Stimulated activated CD8-positive, alpha-beta memory T cell treated with anti-CD3 and anti-CD28 coated beads, Interleukin-4, amount 100 ng/mL, for 24 hours (primary cell): ENCODE results near the gene PCYOX1L.

Source experiments
- DNase-seq: peaks from one replicate; pipeline ENCODE4 v3.0.0-alpha.2; 2020; ENCODE audit warnings: low read depth

Gene PCYOX1L

DNA sequence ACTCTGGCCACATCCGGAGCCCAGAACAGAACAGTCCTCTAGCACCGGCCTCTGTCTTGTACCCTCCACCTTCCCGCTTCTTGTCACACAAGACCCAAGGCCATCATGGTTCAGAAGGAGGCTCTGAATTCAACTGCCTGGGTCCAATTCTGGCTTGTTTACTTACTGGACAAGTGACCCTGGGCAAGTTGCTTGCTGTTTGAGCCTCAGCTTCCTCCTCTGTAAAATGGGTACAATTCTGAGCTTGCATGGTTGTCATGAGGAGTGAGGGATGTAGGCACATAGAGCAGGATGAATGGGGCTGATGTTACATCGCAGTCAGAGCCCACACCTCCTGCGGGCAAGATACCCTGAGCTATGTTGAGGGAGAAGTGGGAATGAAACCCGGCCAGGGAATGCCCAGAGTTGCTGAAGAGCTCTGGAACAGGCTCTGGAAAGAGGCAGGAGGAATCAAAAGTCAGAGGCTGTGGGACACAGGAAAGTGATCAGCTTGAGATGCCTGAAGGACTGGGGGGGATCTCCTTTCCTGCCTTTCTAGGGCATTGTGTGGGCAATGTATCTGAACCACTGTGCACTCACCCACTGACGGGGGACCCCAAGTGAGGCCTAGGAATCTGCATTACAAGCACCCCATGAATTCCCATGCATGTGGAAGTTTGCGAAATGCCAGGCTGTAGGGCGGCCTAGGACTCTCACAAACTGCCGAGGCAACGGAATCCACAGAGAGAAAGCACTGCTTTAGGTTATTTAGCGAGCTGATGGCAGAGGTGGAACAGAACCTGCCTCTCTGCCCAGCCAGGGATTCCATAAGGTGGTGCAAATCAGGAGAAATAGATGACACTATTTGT is 50.6 kb downstream of the PCYOX1L start:
- no peak for DNase-seq

DNA sequence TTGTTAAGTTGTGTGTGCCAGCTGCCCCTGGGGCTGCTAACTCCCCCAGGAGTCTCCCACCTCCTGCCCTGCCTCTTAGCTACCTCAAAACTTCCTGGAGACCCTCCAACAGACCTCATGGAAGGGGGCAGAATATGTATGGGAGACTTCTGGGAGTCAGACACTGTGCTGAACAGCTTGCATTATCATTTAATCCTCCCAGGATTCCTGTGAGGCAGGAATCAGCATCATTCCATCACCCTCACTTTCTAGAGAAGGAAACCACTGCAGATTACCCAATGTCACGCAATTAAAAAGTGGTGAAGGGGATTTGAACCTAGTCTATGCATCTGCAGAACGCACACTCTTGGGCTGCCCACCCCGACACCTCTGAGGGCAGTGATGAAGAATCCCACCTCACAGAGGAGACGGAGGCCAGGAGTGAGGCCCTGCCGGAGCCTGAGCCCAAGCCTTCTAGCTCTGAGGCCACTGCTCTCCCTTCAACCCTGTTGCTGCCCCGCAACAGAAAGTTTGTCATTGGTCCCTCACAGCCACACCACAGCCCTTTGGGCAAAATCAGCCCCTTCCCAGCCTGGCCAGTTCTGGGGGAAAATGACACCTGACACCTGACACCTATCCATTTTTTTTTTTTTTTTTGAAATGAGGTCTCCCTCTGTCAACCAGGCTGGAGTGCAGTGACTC is 51.6 kb downstream of the PCYOX1L start:
- DNase-seq = no peak

DNA sequence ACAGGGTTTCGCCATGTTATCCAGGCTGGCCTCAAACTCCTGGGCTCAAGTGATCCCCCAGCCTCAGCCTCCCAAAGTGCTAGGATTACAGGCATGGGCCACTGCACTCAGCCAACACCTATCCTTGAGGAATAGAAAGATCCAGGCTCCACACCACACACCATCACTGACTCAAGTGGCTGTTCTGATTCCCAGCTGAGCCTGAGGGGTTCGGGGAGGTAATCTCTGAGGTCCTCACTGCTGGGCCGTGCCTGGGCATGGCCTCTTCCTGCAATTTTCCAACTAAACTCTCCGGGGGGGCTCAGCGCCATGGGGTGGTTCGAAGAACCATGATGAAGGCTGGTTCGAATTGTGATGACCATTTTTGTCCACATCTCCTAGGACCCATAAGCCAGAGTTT is 52.2 kb downstream of the PCYOX1L start:
- no peak for DNase-seq

DNA sequence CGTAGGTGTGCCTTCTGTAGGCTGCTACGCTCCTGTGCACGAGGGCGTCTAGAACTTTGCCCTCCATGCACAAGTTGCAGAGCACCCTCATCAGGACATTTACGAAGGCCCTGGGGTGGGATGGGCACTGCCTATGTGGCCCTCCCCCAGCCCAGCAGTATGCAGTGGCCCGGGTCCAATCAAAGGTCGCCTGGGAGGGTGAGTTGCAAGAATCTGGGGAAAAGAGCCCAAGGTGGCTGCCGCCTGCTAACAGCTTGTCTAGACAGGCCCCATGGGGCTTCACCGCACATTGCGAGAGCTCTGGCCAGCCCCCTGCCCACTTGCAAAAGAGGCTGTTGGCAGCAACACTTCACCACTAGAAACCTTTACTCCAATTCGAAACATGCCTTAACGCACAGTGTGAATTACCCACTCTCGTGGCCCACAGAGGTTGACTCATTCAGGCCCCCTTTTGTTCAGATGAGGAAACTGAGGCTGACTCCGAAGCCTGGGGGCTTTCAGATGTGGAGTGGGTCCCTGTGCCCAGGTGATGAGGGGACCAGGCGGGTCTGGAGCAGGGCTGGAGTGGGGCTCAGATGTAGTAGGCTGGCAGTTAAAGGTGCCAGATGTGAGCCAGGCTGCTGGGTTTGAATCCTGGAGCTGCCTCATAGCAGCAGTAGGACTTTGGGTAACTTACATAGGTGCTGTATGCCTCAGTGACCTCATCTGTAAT is 53.0 kb downstream of the PCYOX1L start:
- no peak for DNase-seq

DNA sequence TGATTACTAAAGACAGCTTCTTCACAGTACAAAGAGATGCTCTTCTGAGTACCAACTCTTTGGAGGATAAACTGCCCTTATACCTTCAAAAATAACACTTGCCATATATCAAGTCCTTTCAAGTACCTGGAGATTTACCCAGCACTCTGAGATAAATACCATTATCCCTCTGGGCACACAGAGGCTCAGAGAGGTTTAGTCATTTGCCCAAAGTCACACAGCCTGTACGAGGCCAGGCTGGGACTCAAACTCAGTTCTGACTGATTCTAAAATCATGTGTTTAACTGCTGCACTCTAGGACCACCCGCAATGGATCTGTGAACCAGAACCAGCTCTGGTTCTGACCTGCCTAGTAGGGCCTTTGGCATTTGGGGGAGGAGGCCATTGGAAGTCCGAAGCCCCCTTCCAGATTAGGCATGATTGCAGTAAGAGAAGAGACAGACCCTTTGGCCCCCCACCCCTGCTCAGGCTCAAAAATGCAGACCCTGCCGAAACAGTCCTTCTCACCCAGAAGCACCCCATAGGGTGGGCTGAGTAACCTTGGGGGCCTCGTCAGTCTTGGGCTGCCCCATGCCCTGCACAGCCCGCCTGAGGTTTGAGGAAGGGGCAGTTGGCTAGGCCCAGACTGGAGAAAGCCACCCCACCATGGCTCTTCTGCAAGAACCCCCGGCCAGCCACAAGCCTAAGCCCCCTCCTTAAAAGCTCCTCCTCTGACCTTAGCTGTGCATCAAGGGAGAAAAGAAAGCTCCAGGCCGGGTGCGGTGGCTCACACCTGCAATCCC is 54.1 kb downstream of the PCYOX1L start:
- no peak for DNase-seq

DNA sequence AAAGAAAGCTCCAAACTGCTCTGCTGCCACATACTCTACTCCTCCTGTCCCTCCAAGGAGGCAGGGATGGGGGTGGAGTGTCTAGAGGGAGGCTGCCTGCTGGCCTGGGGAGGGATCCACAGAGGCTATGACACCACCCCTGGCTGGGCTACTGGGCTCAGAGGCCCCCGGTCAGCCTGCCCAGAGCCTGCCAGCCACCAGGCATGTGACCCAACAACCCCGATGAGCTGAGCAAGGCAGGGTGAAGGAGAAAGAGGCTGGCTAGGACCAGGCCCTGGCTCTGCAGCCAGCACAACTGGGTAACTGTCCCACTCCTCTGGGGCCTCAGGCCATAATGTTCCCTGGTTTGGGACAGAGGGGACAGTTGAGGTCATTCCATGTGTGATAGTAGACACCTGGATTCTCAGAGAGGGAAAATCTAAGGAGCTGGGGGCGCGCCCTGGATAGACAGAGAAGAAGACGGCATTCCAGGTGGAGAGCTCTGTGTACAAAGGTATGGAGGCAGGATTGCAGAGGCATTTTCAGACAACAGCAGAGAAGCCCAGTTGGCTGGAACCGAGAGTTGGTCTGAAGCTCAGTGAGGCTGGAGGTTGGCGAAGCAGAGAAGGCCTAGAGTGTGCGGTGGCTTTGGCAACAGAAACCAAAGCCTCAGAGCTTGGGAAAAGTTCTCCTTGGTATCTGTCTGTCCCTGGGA is 55.1 kb downstream of the PCYOX1L start:
- DNase-seq = no peak

DNA sequence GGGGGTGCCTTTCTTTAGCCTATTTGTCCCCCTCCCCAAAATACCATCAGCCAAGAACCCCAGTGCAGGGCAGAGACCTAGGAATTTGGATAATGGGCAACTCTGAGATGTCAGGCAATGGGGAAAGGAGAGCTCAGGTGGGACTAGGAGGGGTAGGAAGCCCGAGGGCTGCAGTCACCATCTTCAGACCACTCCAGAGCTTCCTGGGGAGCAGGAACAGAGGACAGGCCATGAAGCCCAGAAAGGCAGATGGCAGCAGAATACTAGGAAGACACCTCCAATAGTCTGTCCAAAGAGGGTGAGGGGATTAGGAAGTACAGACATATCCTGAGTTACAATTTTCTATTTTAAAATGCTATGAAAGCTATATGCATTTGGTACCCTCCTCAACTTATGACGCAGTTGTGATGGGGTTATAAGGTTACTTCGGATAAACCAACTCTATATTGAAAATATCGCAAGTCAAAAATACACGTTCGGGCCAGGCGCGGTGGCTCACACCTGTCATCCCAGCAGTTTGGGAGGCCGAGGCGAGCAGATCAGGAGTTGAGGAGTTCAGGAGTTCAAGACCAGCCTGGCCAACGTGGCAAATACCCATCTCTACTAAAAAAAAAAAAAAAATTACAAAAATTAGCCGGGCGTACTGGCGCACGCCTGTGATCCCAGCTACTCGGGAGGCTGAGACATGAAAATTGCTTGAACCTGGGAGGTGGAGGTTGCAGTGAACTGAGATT is 55.8 kb downstream of the PCYOX1L start:
- no peak for DNase-seq

DNA sequence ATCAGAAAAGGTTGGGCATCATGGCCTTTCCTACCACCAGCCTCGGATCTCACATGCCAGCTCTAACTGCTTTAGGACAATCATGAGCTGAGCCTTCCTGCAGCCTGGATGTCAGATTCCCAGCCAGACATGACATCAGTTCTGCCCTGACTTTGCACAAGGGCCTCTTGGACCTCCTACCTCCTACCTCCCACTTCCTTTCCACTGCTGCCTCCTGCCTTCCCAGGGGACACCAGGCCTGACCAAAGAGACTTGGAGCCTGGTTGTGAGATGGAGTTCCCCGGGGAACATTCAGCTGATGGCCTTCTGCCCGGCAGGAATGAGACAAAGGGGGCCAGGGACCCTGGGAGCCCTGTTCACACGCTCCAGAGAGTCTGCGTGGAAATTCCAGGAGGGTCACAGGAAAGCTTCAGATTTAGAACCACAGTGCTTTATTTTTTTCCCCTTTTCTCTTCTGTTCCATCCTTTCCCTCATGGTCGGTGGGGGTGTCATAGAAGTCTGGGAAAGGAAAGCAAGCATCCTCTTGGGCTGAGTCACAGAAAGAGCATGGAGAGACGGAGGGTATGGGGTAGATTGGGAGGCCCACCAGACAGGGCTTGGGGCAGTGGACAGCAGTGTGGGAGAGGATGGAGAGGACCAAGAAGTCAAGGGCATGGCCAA is 56.7 kb downstream of the PCYOX1L start:
- DNase-seq = no peak

DNA sequence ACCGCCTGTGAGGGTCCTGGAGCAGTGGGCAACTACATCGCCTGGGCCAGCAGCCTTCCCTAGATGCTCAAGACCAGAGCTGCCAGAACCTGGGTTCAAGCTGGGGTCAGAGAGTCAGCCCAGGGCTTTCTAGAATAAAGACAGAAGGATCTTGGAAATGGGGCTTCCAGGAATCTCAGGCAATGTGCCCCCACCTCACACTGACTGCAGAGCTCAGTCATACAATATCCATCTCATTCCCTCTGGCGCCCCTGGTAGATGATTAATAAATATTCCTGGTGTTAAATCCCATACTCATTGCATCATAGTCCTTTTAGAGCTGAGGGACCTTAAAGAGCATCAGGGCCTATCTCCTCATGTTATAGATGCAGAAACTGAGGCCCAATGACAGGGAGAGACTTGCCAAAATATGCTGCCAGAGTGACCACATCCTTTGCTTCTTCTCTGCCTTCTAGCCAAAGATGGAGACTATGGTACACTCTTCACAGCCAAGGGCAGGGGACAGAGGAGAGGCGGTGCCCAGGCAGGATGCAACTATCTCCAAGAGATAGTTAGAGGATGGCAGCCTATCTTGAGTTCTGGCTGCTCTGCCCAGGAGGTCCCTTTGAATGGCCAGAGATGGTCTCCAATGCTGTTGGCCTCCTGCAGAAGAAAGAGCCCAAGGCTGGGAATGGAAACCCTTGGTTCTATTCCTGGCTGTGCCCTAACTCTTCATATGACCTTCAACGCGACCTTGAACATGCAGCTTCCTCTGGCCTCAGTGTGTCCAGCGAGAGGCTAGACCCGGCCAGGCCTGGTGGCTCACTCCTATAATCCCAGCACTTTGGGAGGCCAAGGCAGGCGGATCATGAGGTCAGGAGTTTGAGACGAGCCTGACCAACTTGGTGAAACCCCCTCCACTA is 57.5 kb downstream of the PCYOX1L start:
- no peak for DNase-seq

DNA sequence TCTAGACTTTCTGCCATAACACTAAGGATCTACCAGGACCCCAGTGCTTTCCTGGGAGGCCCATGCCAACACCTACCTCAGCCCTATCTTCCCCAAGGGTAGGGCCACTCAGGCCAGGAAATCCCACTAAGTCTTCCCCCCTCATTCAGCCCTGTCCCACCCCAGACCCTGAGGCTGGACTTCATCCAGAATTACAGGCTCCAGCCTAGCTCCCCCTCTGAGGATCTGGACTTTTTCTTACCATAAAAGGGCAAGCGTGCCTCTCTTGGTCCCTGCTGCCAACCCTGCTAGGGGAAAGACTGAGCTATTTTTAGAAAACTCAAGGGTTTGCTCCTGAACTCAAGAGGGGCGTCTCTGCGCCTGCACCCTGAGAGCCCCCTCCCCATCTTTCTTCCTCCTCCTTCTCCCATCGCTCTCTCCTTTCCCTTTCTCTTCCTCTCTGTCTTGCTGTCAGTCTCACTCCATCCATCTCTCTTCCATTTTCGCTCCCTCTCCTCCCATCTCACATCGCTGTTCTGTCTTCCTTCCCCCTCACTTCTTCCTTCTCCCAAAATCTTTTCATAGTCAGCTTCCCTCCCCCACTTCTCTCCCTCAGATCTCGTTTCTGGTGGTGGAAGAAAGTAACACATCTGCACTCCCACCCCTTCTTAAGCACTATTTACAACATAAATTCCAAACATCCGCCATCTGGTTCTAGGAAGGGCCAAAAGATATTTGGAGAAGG is 59.3 kb downstream of the PCYOX1L start:
- DNase-seq = no peak

DNA sequence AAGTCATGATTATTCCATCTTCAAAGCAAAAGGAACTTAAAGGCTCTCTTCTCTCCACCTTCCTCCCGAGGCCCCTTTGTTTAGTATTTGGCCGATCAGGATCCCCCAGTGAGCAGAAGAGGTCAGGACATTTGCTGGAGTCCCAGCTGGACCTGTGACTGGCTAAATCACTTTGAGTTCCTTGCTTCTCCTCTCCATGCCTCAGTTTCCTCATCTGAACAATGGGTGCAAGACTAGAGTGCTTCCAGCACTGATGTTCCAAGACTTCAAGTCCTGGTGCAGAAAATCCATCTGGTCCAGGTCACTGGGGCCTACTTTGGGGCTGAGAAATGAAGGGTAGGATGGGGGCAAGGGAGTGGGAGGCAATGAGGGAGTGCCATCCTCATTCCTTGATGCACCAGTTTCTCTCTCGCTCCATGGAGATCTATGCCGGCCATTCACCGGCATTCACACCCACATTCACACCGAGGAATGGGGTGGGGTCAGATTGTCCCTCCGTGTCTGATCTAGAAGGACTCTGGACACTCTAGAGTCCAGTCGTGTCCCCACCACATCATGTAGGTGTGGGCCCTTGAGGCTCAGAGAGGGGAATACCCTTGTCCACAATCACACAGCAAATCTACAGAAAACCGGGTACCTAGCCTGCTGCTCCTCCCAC is 60.0 kb downstream of the PCYOX1L start:
- DNase-seq = no peak

DNA sequence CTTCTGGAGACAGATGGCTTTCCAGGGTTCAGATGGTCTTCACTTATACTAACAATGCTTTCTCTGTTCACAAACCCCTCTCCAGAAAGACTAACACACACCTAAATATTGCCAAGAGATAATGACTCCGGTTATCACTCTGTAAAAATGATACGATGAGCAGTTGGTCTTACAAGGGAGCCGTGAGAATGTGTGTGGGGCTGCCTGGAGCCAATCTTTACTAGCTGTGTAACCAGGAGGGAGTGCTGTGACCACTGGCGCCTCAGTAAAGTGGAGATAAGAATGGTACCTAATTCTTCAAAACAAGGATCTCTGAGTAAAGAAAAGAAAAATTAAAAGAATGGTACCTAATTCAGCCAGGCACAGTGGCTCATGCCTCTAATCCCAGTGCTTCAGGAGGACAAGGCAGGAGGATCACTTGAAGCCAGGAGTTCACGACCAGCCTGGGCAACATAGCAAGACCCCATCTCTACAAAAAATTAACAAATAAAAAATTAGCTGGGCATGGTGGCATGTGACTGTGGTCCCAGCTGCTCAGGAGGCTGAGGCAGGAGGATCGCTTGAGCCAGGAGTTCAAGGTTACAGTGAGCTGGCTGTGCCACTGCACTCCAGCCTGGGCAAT is 61.2 kb downstream of the PCYOX1L start:
- DNase-seq = no peak
